ENCODE data around the gene ATP8A2.

ATP8A2 gene

GRCh38 chr13:25752957-25753551 is 381.3 kb downstream of the ATP8A2 start:
- TF ChIP-seq TAF1 (IDR thresholded peaks at IDR 0.05; ENCODE audit: borderline replicate concordance, insufficient read depth, low read length) (no peak), REST (IDR thresholded peaks at IDR 0.05; ENCODE audit: insufficient read depth in 1 of 2, low read depth in 2 of 2, low read length in 2 of 2) (no peak), FOXP2 (optimal IDR thresholded peaks at IDR 0.05; ENCODE audit: borderline replicate concordance, extremely low read depth, extremely low read length, insufficient read depth) (no peak), SIN3A (IDR thresholded peaks at IDR 0.05; ENCODE audit: borderline replicate concordance, insufficient read depth, low read length) (no peak), POLR2AphosphoS5 (IDR thresholded peaks at IDR 0.05; ENCODE audit: low read depth, low read length) (no peak)

GRCh38 chr13:25753976-25754375 is 382.2 kb downstream of the ATP8A2 start:
- TF ChIP-seq TAF1 (IDR thresholded peaks at IDR 0.05; ENCODE audit: borderline replicate concordance, insufficient read depth, low read length): no peak
- no peak for TF ChIP-seq FOXP2 (optimal IDR thresholded peaks at IDR 0.05; ENCODE audit: borderline replicate concordance, extremely low read depth, extremely low read length, insufficient read depth)

GRCh38 chr13:25756251-25756650 is 384.5 kb downstream of the ATP8A2 start:
- TF ChIP-seq REST (IDR thresholded peaks at IDR 0.05; ENCODE audit: insufficient read depth in 1 of 2, low read depth in 2 of 2, low read length in 2 of 2): no peak
- TF ChIP-seq SIN3A (IDR thresholded peaks at IDR 0.05; ENCODE audit: borderline replicate concordance, insufficient read depth, low read length): no peak
- no peak for TF ChIP-seq POLR2AphosphoS5 (IDR thresholded peaks at IDR 0.05; ENCODE audit: low read depth, low read length)
- TF ChIP-seq TAF1 (IDR thresholded peaks at IDR 0.05; ENCODE audit: borderline replicate concordance, insufficient read depth, low read length): no peak
- TF ChIP-seq FOXP2 (optimal IDR thresholded peaks at IDR 0.05; ENCODE audit: borderline replicate concordance, extremely low read depth, extremely low read length, insufficient read depth): no peak

- TF ChIP-seq TAF1 (IDR thresholded peaks at IDR 0.05; ENCODE audit: borderline replicate concordance, insufficient read depth, low read length): no peak
- TF ChIP-seq REST (IDR thresholded peaks at IDR 0.05; ENCODE audit: insufficient read depth in 1 of 2, low read depth in 2 of 2, low read length in 2 of 2): no peak
- no peak for TF ChIP-seq SIN3A (IDR thresholded peaks at IDR 0.05; ENCODE audit: borderline replicate concordance, insufficient read depth, low read length)
- TF ChIP-seq POLR2AphosphoS5 (IDR thresholded peaks at IDR 0.05; ENCODE audit: low read depth, low read length): no peak
- TF ChIP-seq FOXP2 (optimal IDR thresholded peaks at IDR 0.05; ENCODE audit: borderline replicate concordance, extremely low read depth, extremely low read length, insufficient read depth): no peak
Measured at GRCh38 chr13:25756912-25757311, 385.1 kb downstream of the ATP8A2 start.

GRCh38 chr13:25761041-25761440 is 389.3 kb downstream of the ATP8A2 start:
- TF ChIP-seq TAF1 (IDR thresholded peaks at IDR 0.05; ENCODE audit: borderline replicate concordance, insufficient read depth, low read length) (no peak), SIN3A (IDR thresholded peaks at IDR 0.05; ENCODE audit: borderline replicate concordance, insufficient read depth, low read length) (no peak), POLR2AphosphoS5 (IDR thresholded peaks at IDR 0.05; ENCODE audit: low read depth, low read length) (no peak), REST (IDR thresholded peaks at IDR 0.05; ENCODE audit: insufficient read depth in 1 of 2, low read depth in 2 of 2, low read length in 2 of 2) (no peak), FOXP2 (optimal IDR thresholded peaks at IDR 0.05; ENCODE audit: borderline replicate concordance, extremely low read depth, extremely low read length, insufficient read depth) (no peak)

Data from PFSK-1 (cell line).